Astrocyte (in vitro differentiated cells and primary cell): ENCODE data around the gene SLC37A1.

Experiments used
- CTCF ChIP-seq: IDR thresholded peaks from 2 replicates; pipeline ENCODE4 v1.5.1; 2011; ENCODE audit warnings: low read depth, mild to moderate bottlenecking, inconsistent platforms, low read length, moderate library complexity; ENCODE audit not compliant: insufficient read depth
- EZH2 ChIP-seq: IDR thresholded peaks from 2 replicates; pipeline ENCODE4 v1.6.1; 2012; ENCODE audit warnings: mild to moderate bottlenecking, low read length, inconsistent platforms; ENCODE audit not compliant: insufficient read depth

GRCh38 chr21:42565206-42565810, 51.7 kb downstream of the SLC37A1 start:
- no peak for TF ChIP-seq EZH2
- no peak for TF ChIP-seq CTCF
